GM19193 (cell line): ENCODE data around the gene EMC9.

Source experiments
- POLR2A ChIP-seq: IDR thresholded peaks from 4 replicates; pipeline ENCODE4 v1.6.1; 2011; ENCODE audit not compliant: insufficient read depth, insufficient read length; ENCODE audit errors: extremely low read depth

Gene EMC9

GRCh38 chr14:24146453-24146977 lies 5.1 kb upstream of the EMC9 start, which contains the start of gene PSME2:
Gene PSME2, minus strand, starts transcription at chr14:24146610. Its CDS starts 29 bp downstream, at chr14:24146581.
- TF ChIP-seq POLR2A, result peak; percentile 67

GRCh38 chr14:24145690-24146452 lies 4.5 kb upstream of the EMC9 start:
- TF ChIP-seq POLR2A, result no peak

GRCh38 chr14:24145219-24145618 lies 3.8 kb upstream of the EMC9 start:
- TF ChIP-seq POLR2A, result no peak

GRCh38 chr14:24144451-24144850 lies 3.1 kb upstream of the EMC9 start:
- TF ChIP-seq POLR2A, result no peak

- no peak for TF ChIP-seq POLR2A
Observed at GRCh38 chr14:24143511-24143910, 2.1 kb upstream of the EMC9 start.

GRCh38 chr14:24139272-24139934 lies 2.0 kb downstream of the EMC9 start:
- TF ChIP-seq POLR2A, result peak; percentile 32

- no peak for TF ChIP-seq POLR2A
Observed at GRCh38 chr14:24138396-24139271, 2.8 kb downstream of the EMC9 start.

- peak; percentile 15 for TF ChIP-seq POLR2A
Observed at GRCh38 chr14:24137529-24138395, 3.6 kb downstream of the EMC9 start.

- no peak for TF ChIP-seq POLR2A
Observed at GRCh38 chr14:24136684-24137528, 4.5 kb downstream of the EMC9 start.

GRCh38 chr14:24135834-24136683 lies 5.3 kb downstream of the EMC9 start, which contains the start of gene PSME1:
Gene PSME1, plus strand, starts transcription at chr14:24136194. Its CDS starts 69 bp downstream, at chr14:24136263.
- TF ChIP-seq POLR2A, result peak; percentile 67

GRCh38 chr14:24135584-24135833 lies 5.9 kb downstream of the EMC9 start:
- TF ChIP-seq POLR2A, result no peak

GRCh38 chr14:24133735-24134134 lies 7.7 kb downstream of the EMC9 start:
- TF ChIP-seq POLR2A, result no peak
